Stimulated activated CD8-positive, alpha-beta memory T cell treated with anti-CD3 and anti-CD28 coated beads, Interleukin-7, amount 100 ng/mL, for 48 hours (primary cell): Measurements from ENCODE around the gene UFC1.

Experiments
- DNase-seq, 2 donors: peaks; one replicate each; pipeline ENCODE4 v3.0.0-alpha.2; 2020; ENCODE audit warnings: low read depth in 1 of 2; ENCODE audit errors: extremely low read depth in 1 of 2

UFC1 gene

GRCh38 chr1:161192476-161193465 lies 39.0 kb downstream of the UFC1 start:
- no peak for DNase-seq

GRCh38 chr1:161193561-161194235 lies 39.9 kb downstream of the UFC1 start:
- no peak for DNase-seq

GRCh38 chr1:161195171-161195570 lies 41.4 kb downstream of the UFC1 start:
- DNase-seq, result no peak

GRCh38 chr1:161196111-161196510 lies 42.3 kb downstream of the UFC1 start:
- DNase-seq, result no peak

- no peak for DNase-seq
These were observed 43.0 kb downstream of the UFC1 start for GRCh38 chr1:161196521-161197451.

GRCh38 chr1:161197560-161198193 lies 43.9 kb downstream of the UFC1 start:
- DNase-seq, result no peak

GRCh38 chr1:161198194-161198896 lies 44.6 kb downstream of the UFC1 start:
- DNase-seq, result no peak

GRCh38 chr1:161198897-161199431 lies 45.2 kb downstream of the UFC1 start, which contains the start of gene ADAMTS4:
Gene ADAMTS4, minus strand, starts transcription at chr1:161199054. Its CDS starts 427 bp downstream, at chr1:161198627.
- DNase-seq, result no peak

- no peak for DNase-seq
These were observed 45.8 kb downstream of the UFC1 start for GRCh38 chr1:161199506-161200139.

- no peak for DNase-seq
These were observed 46.7 kb downstream of the UFC1 start for GRCh38 chr1:161200421-161200991.

GRCh38 chr1:161200992-161201835 lies 47.4 kb downstream of the UFC1 start:
- no peak for DNase-seq

- peak; percentile 88 to 96 for DNase-seq
These were observed 48.3 kb downstream of the UFC1 start, which contains the start of gene NDUFS2 for GRCh38 chr1:161201836-161202712. Gene NDUFS2, plus strand, starts transcription at chr1:161202367. Its CDS starts 19 bp downstream, at chr1:161202386.

- DNase-seq, result no peak
These were observed 52.8 kb downstream of the UFC1 start for GRCh38 chr1:161206411-161207140.

GRCh38 chr1:161207173-161207572 lies 53.4 kb downstream of the UFC1 start:
- DNase-seq, result no peak
